ENCODE measurements around the gene ICA1.

- TF ChIP-seq, protein P1, sequence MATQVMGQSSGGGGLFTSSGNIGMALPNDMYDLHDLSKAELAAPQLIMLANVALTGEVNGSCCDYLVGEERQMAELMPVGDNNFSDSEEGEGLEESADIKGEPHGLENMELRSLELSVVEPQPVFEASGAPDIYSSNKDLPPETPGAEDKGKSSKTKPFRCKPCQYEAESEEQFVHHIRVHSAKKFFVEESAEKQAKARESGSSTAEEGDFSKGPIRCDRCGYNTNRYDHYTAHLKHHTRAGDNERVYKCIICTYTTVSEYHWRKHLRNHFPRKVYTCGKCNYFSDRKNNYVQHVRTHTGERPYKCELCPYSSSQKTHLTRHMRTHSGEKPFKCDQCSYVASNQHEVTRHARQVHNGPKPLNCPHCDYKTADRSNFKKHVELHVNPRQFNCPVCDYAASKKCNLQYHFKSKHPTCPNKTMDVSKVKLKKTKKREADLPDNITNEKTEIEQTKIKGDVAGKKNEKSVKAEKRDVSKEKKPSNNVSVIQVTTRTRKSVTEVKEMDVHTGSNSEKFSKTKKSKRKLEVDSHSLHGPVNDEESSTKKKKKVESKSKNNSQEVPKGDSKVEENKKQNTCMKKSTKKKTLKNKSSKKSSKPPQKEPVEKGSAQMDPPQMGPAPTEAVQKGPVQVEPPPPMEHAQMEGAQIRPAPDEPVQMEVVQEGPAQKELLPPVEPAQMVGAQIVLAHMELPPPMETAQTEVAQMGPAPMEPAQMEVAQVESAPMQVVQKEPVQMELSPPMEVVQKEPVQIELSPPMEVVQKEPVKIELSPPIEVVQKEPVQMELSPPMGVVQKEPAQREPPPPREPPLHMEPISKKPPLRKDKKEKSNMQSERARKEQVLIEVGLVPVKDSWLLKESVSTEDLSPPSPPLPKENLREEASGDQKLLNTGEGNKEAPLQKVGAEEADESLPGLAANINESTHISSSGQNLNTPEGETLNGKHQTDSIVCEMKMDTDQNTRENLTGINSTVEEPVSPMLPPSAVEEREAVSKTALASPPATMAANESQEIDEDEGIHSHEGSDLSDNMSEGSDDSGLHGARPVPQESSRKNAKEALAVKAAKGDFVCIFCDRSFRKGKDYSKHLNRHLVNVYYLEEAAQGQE (IDR thresholded peaks at IDR 0.05): no peak
- TF ChIP-seq, protein P2, sequence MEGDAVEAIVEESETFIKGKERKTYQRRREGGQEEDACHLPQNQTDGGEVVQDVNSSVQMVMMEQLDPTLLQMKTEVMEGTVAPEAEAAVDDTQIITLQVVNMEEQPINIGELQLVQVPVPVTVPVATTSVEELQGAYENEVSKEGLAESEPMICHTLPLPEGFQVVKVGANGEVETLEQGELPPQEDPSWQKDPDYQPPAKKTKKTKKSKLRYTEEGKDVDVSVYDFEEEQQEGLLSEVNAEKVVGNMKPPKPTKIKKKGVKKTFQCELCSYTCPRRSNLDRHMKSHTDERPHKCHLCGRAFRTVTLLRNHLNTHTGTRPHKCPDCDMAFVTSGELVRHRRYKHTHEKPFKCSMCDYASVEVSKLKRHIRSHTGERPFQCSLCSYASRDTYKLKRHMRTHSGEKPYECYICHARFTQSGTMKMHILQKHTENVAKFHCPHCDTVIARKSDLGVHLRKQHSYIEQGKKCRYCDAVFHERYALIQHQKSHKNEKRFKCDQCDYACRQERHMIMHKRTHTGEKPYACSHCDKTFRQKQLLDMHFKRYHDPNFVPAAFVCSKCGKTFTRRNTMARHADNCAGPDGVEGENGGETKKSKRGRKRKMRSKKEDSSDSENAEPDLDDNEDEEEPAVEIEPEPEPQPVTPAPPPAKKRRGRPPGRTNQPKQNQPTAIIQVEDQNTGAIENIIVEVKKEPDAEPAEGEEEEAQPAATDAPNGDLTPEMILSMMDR (IDR thresholded peaks at IDR 0.05; ENCODE audit: low read depth, low read length, missing input control): no peak
- no peak for TF ChIP-seq EGR1 (IDR thresholded peaks at IDR 0.05; ENCODE audit: low read depth in 2 of 2)
- TF ChIP-seq, protein P3, sequence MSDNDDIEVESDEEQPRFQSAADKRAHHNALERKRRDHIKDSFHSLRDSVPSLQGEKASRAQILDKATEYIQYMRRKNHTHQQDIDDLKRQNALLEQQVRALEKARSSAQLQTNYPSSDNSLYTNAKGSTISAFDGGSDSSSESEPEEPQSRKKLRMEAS (IDR thresholded peaks at IDR 0.05): no peak
- no peak for TF ChIP-seq TAF1 (conservative IDR thresholded peaks at IDR 0.05)
- no peak for TF ChIP-seq FOXA1 (IDR thresholded peaks at IDR 0.05)
- TF ChIP-seq, protein P4, sequence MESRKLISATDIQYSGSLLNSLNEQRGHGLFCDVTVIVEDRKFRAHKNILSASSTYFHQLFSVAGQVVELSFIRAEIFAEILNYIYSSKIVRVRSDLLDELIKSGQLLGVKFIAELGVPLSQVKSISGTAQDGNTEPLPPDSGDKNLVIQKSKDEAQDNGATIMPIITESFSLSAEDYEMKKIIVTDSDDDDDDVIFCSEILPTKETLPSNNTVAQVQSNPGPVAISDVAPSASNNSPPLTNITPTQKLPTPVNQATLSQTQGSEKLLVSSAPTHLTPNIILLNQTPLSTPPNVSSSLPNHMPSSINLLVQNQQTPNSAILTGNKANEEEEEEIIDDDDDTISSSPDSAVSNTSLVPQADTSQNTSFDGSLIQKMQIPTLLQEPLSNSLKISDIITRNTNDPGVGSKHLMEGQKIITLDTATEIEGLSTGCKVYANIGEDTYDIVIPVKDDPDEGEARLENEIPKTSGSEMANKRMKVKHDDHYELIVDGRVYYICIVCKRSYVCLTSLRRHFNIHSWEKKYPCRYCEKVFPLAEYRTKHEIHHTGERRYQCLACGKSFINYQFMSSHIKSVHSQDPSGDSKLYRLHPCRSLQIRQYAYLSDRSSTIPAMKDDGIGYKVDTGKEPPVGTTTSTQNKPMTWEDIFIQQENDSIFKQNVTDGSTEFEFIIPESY (IDR thresholded peaks at IDR 0.05): no peak
- TF ChIP-seq RAD21 (IDR thresholded peaks at IDR 0.05): no peak
- no peak for TF ChIP-seq RXRA (IDR thresholded peaks at IDR 0.05)
- TF ChIP-seq ATF3 (IDR thresholded peaks at IDR 0.05): no peak
- TF ChIP-seq JUND (IDR thresholded peaks at IDR 0.05): no peak
- TF ChIP-seq YY1 (IDR thresholded peaks at IDR 0.05): no peak
Measured at GRCh38 chr7:8255680-8256655, 6.0 kb downstream of the ICA1 start.
